Measurements from ENCODE around the gene MEF2D. TPM values are rescaled to one million over a fixed set of nuclear protein-coding genes. Genes with fewer than 3 reads are reported as not detected.

Gene MEF2D
- polyA plus RNA-seq, 5 donors, result 20.3 to 38.1 (median 29.4) TPM

DNA sequence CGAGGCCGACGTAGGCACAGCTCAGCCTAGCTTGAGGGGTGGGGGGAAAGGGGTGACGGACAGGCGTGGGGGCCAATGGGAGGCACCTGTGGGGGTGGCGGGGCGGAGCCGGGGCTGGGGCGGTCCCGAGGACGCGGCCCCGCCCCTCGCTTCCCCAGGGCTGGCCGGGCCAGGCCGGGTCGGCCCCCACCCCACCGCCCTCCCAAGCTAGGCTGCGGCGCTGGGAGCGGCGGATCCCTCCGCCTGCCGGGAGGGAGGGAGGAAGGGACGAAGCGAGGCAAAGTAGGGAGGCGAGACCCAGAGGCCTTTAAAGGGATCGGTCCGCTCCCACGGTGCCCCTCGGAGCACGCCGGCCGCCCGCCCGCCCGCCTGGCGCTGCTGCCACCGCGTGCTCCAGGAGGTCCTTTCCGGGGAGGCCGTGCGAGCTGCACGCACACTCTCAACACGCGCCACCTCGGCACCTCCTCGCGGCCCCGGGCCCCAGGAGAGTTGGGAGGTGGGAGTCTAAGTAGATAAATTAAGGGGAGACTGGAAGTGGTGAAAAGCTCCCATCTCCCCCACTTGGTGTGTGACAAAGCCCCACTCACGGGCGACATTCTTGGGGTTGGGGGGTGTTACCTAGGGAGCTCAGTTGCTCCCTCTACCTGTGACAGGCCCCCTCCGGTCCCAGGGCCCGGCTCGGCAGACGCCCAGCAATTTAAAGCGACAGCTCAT lies 375 bp upstream of the MEF2D start:
- peak; percentile 95 to 96 for DNase-seq

DNA sequence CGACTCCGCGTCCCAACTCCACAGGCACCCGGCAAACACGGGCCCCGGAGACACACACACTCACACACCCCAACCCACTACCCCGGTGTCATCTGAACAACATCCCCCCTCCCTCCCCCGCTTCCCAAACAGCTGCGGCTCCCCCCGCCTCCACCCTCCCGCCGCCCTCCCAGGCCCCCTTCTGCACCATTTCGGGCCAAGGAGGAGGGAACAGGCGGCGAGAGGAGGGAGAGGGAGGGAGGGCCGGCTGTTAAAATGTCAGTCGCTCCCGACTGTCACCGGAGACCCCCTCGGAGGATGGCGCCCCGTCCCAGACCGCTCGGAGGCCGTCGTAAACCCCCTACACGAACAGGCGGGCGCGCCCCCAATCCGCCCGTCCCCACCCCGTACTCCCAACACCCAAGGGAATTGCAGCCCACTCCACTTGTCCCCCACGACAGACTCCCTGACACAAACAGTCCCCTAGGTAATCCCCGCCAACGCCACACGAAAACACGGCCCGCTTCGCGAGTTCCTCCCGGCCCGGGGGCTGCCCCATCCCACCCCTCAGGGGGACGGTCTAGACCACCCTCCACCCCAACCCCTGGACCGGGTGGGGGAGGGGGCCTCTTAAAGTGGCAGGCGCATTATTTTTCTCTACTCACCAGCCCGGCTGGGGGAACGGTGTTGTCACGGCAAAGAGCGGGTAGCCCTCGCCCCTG lies 583 bp downstream of the MEF2D start:
- DNase-seq, result peak; percentile 71 to 80

DNA sequence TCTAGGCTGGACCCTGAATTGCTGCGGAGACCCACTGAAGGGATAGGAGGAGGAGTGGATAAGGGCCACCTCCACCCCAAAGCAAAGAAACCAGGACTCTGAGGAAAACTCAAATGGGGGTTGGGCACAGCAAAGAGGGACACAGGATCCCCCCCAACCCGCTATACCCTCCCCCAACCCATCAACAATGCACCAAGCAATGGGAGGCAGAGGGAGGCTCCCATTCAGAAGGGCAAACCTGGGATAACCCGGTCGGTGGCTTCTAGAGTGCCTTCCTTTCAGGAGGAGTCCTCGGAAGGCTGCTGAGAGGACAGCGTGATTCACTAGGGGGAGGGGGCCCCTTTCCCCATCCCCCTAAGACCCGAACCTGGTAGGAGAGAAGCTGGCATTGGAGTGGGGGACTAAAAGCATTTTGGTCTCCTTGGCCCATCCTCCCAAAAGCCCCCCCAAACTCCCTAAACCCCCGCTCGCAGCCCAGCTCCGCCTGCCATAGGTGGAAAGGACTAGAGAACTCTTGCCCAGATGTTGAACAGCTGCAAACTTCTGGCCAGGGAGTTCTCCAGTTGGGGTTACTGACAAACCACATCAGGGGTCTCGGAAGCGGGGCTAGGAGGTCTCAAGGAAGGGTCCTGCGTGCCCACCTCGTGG lies 1.3 kb downstream of the MEF2D start:
- DNase-seq, result peak; percentile 70 to 80

DNA sequence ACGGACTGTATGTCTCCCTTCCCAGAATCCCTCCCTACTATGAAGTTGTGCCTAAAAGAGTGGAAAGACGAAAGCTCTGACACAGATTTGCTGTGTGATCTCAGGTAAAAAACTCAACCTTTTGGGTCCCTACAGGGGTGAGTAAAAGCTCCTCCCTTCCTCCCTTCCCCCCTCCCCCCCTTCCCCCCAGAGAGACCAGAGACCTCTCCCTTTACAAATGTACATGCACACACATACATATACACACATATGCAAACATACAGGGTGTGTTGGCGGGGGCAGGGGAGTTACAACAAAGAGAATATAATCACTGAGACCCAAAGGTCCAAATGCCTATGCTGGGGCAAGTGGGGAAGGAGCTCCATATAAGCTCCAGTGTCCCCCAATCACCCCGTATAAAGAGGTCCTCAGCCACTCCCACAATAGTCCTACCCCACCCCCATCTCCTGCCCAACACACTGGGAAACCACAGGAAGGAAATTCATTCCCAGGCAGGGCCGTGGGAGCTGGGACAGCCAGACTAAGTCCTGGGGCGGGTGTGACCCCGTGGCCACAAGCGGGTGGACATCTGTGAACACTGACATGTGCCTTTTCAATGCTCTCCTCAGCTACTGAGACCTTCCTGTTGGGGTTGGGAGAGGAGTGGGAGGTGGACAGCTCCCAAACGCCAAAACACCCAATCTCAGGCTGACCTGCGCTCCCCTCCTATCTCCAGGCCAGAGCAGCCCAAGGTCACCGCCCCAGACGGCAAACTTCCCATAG lies 2.0 kb downstream of the MEF2D start:
- no peak for DNase-seq

DNA sequence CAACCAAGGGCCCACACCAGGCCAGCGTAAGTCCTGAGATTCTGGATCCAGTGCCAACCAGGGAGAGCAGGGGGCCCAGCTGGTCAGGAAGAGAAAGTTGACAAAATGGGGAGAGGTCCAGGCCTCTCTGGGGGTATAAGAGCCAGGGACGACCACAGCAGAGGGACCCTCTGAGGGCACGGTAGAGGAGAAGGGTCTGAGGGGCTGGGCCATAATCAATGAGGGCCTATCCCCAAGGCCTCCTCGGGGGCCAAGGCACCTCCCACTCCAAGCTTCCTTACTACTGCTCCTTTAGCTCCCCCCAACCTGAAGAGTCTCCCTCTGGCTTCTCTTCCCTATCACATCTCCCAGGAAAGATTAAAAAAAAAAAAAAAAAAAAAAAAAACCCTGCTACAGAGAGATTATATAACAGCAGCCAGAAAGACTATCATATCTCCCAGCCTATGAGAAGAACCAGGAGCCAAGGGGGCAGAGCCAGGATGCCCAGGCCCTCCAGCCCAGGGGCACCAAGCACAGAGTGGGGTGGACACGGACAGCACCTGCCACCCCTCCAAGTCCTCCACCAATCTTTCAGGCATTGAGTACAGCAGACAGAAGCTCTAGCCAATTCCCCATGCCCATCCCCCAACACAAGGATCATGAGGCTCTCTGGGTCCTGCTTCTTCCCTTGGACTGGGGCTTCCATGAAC lies 2.7 kb downstream of the MEF2D start:
- no peak for DNase-seq

DNA sequence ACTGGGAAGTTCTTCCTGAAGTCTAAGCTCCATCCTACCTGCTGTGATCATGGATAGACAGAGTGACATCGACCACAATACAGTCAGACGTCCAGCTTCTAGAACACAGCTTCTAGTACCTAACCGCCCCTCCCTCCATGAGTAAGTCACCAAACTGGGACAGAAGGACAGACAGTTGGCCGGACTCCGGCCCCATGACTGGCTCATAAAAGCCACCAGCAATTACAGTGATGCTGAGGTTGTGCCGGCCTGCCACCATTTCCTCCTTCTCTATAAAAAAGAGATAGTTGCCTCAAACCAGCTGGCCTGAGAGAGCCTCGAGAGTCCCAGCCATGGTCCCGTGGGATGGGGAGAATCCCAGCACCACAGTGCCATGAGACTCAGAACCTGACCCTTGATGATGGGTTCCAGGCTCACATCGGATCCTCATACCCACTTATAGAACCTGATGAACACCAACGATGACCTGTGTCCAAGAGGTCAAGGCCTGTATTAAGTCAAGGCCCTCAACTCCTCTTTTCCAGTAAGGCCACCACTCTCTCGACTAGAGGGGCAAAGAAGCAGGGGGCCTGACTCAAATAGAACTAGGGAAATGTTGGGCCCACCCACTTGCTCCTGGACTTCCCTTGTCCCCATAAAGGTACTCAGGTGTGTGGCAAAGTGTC lies 3.4 kb downstream of the MEF2D start:
- DNase-seq, result no peak

DNA sequence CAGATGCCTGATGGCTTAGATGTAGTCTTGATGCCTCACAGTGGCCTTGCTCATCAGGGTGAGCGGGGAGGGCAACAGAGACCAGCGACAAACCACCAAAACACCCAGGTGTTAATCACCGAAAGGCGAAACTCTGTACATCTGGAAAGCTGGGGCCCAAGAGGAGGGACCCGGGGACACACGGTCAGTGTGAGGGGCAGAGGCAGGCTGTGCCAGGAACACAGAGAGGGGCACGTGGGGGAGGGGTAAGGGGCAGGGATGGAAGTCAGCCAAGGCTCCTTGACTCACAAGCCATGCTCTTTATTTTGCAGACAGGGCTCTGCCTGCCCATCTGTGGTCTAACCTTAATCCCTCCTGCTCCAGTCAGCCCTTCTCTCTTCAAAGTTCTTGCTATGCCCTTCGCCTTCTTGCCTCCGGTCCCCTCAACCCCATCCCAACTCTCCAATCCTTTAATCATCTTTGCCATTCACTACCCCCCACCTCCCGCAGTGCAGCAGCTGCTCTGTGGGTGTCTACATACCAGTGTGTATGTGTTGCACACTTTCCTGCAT lies 4.3 kb downstream of the MEF2D start:
- no peak for DNase-seq

DNA sequence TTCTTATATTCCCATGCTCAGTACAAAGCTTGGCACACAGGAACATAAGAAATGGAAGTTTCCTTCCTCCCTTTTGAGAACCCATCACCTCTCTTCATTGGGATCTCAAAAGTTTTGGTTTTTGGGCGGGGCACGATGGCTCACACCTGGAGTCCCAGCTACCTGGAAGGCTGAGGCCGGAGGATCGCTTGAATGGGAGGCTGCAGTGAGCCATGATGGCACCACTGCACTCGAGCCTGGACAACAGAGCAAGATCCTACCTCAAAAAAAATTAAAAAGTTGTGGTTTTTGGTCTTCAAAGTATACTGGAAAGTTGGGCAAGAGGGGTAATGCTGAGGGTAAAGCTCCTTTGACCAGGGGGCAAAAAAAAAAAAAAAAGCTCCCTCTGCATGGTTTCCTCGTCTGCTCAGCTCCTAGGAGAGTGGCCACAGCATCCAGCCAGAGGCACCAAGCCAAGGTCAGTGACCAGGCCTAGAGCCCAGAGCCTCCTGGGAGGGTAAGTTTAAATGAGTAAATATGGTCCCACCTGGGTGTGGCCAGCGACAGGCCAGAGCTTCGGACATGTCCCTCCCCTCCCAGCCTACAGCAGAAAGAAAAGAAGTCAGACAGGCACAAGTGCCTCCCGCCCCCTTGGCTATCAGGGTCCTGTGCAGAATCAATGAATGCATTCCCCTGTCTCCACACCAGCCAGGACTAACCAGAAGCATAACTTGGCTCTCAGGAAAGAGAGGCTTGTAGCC lies 5.0 kb downstream of the MEF2D start:
- no peak for DNase-seq

DNA sequence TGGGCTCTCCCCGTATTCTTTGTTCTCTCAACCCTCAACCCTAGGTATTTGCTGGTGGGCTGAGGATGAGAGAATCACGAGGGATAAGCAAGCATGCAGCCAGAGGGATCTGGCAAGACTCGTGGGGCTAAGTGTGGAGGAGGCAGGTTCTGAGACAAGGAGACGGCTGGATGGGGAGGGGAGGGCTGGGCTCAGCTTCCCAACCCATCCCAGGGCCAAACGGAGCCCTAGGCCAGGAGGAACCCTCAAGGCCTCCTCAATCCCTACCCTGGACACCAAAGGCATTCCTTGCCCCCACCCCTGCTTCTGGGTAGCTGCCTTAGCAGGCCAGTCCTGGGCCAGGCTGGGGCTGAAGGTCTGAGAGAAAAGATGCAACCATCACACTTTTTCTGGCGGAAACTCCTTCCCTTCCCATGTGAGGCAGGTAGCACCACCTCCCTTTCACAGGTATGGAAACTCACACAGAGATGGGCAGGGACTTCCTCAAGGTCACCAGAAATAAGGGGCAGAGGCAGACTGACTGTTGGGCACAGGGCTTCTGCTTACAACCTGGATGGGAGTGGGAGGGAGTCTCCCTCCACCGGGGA lies 6.2 kb downstream of the MEF2D start:
- DNase-seq, result no peak

DNA sequence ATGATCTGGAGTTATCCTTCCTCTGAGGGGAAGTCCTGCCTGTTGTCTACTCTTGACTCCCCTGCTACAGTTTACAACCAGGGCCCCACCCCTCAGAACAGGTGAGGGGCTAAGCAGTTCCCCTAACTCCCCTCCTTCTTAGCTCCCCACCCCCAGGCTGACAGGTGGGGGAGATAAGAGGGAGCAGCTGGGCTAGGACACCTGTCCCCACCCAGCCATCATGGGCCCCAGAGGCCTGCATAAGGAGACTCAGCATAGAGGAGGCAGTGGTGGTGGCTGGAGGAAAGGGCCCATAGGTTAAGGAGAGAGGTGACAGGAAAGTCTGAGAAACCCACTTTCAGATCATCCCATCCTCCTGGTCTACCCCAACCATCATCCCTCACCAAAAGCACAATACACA lies 6.8 kb downstream of the MEF2D start:
- no peak for DNase-seq

DNA sequence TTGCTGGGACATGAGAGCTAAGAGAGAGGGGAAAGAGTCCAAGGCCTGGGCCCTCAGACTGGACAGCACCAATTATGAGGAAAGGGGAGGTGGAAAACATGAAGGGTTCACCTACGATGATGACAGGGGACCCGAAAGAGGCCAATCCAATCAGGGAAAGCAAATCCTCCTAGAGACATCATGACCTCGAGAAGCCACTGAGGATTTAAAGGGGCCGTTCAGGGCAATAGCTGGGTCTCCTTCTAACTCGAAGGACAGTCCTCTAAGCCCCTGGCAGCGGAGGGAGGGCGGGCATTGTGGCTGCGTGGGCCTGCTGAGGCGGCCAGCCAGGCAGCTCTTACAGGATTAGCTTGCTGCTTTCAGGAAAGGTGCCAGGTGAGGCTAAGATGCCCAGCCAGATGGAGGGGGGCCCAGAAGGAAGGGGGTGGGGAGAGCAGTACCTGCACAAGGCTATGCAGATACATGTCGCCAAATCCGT lies 7.4 kb downstream of the MEF2D start:
- DNase-seq, result no peak

DNA sequence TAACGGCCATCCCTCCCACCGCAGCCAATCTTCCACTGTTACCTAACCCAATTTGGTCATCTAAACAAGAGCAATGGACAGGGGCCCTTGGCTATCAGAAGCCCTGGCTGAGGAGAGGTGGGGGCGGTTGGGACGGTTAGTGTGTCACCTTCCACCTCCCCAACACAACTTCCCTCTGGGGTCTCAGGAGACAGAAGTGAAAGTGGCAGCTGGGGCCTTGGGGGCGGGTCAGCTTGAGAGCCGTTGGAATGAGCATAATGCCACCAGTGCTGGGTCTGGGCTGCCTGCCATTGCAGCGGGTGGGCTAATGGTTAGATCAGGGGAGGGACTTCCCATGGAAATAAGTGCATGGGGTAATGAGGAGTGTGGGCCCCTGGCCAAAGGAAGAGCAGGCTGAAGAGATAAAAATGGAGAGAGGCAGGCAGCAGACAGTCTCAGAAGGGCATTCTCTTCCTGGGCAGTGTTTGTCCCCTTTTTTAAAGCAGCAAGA lies 7.9 kb downstream of the MEF2D start:
- no peak for DNase-seq

DNA sequence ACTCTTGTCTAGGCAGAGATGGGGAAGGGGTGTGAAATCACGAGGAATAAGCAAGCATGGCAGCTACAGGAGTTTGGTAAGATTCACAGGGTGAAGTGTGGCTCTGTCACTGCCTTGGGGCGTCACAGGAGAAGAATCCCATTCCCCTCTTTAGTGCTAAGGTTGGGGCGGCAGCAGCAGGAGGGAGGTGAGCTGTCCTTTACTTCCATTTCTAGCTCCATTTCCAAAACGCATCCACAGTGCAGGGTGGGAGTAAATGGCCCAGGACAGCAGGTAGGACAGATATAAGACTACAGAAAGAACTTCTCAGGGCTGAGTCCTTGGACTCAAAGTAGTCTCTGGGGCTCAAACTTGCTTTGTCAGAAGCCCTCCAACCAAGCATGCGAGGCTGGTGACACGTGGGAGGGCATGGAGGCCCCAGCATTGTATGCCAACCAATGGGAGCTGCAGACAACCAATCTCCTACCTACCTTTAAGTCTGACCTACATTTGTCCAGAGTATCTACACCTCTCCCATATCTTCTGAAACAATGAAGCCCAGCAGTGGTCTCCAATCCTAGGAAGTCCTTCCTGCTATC lies 8.5 kb downstream of the MEF2D start:
- DNase-seq, result no peak

DNA sequence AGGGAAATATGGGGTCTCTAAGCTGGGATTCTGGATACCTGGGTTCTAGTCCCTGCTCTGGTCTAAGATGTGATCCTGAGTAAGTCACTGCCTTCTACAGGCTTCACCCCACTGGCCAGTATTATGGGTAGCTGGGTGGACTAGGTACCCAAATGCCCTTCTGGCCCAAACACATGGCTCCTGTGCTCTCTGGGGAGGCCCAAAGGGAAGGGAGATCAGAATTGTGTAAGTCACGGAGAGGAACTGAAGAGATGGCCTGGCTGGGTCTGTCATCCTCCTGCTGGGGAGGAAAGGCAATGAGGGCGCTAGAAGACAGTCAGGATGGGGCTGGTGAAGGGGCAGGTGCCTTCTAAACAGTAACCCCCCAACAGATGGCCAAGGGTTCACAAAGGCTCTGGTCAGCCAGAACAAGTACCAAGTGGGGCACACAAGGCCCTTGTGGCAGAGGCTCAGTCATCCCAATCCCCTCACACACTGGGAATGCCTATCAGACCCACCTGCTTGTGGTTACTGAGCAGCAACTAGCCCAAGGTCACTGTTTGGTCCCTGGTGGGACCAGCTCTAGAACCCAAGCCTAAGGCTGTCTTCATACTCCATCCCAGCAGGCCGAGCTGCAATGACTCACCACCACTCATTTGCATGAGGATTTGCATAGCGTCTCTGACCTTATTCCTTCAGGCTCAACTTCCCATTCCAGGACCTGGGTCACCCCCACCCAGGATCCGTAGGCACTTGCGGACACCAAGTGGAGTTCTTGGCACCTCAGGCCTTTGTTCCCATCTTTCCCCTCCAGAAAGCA lies 9.2 kb downstream of the MEF2D start:
- no peak for DNase-seq

DNA sequence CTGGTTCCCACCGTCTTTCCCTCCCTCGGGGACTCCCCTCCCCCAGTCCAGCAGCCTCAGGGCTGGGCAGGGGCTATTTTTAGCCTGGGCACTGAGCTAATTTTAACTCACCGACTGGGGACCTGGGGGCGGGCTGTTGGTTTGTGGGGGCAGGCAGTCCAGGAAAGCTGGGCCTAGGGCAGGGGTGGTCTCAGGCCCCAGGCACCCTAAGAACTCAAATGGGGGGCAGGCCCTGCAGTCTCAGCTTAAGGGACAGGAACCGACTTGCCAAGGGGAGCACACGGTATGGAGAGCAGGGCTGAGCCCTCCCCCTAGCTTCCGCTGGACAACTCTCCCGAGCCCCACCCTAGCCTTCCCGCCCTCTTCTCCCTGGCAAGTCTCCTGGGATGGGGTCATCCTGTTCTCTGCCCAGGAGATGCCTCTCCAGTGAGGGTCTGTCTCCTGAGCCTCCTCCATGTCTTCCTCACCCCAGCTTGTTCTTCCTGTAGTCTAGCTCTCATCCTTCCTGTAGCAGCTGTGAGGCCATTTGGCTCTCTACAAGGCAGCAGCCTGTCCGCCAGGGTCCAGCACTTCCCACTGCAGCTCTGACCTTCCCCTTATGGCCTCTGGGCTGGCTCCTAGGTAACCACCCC lies 10.1 kb downstream of the MEF2D start:
- DNase-seq, result no peak

DNA sequence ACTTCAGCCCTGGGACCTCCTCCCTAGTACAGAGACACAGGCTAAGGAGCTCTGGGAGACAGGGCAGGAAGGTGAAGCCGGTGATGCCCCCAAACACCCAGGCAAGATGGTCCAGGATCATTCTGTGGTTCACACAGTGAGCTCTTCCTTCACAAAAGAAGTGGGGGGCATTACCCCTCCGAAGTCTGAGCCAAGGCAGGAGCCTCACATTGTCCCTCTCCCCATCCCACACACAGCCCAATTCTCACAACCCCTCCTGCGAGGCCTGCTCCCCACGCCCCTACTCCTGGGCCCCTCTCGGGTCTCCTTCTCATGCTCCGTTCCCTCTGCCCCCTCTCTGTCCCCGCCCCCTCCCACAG lies 10.7 kb downstream of the MEF2D start:
- no peak for DNase-seq

DNA sequence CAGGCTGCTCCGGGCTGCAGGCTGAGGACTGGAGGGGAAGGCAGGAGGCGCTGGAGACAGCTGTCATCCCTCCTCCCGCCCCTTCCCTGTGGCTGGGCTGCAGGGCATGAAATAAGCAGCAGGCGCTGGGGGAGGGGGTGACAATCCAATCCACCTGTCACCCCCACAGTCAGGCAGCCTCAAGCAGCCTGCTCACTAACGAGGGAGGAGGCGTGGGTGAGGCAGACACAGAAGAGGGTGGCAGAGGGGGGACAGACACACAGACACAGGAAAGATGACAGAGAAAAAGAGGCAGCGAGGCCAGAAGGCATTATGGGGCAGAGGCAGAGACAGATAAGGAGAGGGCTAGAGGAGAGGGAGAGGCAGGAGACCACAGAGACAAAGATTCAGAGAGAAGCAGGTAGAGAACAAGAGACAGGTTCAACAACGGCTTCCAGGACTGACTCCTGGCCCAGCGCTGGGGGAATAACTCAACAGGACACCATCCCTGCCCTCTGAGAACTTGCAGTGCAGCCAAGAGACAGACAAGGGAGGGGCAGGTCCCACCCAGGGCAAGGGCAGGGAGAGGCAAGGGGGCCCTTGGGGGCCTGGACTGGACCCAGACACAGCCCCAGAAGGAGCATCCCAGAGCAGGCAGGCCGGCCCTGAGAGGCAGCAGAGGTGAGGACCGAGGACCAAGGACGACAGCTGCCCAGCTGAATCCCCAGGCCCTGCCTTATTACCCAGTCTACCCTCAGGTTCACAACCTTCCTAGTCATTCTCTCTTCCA lies 11.2 kb downstream of the MEF2D start:
- no peak for DNase-seq
